ENCODE measurements around the gene PELI1.
A peak's percentile ranks its signal among the peaks of the same experiment; 100 is the strongest.

The PELI1 gene

GRCh38 chr2:64145714-64146113 is 1.5 kb upstream of the PELI1 start:
- Histone ChIP-seq H3K27me3 (no peaks in the 10 kb centered on the region), H3K4me1 (peaks cover 0 to 23% (median 0%) of the 10 kb centered on the region in 4 donors), H3K27ac (no peak overlapping the region), H3K4me3 (no peak overlapping the region), H3K36me3 (no peaks in the 10 kb centered on the region), H3K9me3 (no peaks in the 10 kb centered on the region)
- no peak for DNase-seq
- no peak for TF ChIP-seq CTCF (IDR thresholded peaks at IDR 0.05)
- intact Hi-C loops (cut with DNase I; ENCODE audit: low total_unique reads): loop anchor here (10.0 kb wide), 2 partner anchors 59 to 169 kb away; no protein-coding TSS in a partner anchor

DNA sequence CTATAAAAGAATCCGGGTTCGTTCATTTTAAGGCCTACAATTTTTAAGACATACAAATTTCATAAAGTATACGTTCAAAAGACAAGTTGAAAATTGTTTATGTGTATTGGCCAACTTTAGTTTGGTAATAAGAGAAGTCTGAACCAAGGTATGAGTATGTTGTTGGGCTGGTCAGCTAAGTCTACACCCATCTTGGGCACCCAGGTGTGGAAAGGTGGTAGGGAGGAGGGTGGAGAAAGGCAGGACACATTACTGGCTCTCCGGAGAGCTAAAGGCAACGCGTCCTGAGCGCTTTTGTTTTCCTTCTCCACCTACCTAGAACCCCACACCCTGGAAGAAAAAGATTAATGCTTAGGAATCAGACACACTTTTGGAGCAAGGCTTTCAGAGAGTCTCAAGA is 899 bp upstream of the PELI1 start:
- Histone ChIP-seq H3K4me1 (peaks cover 0 to 23% (median 2%) of the 10 kb centered on the region in 4 donors), H3K36me3 (no peaks in the 10 kb centered on the region), H3K9me3 (no peaks in the 10 kb centered on the region), H3K27ac (no peak overlapping the region), H3K27me3 (no peaks in the 10 kb centered on the region), H3K4me3 (no peak overlapping the region)
- no peak for TF ChIP-seq CTCF (IDR thresholded peaks at IDR 0.05)
- intact Hi-C loops (cut with DNase I; ENCODE audit: low total_unique reads): loop anchor here (10.0 kb wide), 2 partner anchors 60 to 170 kb away; no protein-coding TSS in a partner anchor
- DNase-seq: no peak

DNA sequence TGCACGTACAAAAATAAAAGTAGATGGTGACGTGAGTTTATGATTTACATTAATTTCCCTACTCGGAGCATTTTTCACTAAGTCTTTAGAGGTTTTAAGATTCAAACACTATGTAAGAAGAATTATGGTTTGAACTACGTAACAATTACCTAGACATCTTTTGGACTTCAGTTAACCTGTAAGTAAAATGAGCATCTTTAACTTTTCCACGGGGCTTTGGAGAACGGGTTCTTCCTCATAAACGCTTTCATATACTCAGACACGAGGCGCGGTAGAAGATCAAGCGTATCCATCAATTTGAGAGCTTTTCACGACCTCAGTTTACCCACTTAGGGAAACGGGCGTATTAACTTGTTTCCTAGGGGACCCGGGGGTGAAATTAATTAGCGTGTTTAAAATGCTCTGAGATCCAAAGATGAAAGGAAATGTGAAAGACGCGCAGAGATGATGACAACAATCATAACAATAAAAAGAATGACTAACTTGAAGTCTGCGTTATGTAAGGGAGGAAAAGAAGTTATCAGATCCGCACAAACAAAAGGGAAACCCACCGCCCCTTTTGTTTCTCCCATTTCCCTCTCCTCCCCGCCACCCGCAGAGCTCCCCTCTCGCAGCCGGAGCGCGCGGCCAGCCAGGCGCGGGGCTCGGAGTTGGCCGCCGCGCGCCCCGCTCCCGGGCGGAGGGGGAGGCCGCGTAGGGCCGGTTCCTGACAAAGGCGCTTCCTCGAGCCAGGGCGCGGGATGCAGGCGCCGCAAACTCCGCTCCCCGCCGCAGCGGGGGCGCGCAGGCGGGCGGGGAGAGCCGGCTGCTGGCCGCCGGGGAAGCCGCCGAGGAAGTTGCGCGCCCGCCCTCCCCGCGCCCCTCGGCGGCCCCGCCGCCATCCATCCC is 807 bp downstream of the PELI1 start:
- Histone ChIP-seq H3K27ac (peak overlapping the region; percentile 94 to 97), H3K27me3 (no peaks in the 10 kb centered on the region), H3K4me3 (peak overlapping the region; percentile 81 to 83), H3K36me3 (no peaks in the 10 kb centered on the region), H3K9me3 (no peaks in the 10 kb centered on the region), H3K4me1 (peaks cover 0 to 36% (median 14%) of the 10 kb centered on the region in 4 donors)
- TF ChIP-seq CTCF (IDR thresholded peaks at IDR 0.05): no peak
- intact Hi-C loops (cut with DNase I; ENCODE audit: low total_unique reads): loop anchor here (5.0 to 10.0 kb wide), 3 partner anchors 61 to 171 kb away; partner anchors contain the start of gene VPS54
- no peak for DNase-seq

- Histone ChIP-seq H3K27ac (peak overlapping the region; percentile 94 to 97), H3K4me1 (peaks cover 0 to 42% (median 19%) of the 10 kb centered on the region in 4 donors), H3K4me3 (peak overlapping the region; percentile 81 to 83), H3K27me3 (no peaks in the 10 kb centered on the region), H3K36me3 (no peaks in the 10 kb centered on the region), H3K9me3 (no peaks in the 10 kb centered on the region)
- TF ChIP-seq CTCF (IDR thresholded peaks at IDR 0.05): no peak
- DNase-seq: no peak
- intact Hi-C loops (cut with DNase I; ENCODE audit: low total_unique reads): loop anchor here (5.0 to 10.0 kb wide), 3 partner anchors 62 to 172 kb away; partner anchors contain the start of gene VPS54
These were observed 1.5 kb downstream of the PELI1 start for GRCh38 chr2:64142741-64143168.

DNA sequence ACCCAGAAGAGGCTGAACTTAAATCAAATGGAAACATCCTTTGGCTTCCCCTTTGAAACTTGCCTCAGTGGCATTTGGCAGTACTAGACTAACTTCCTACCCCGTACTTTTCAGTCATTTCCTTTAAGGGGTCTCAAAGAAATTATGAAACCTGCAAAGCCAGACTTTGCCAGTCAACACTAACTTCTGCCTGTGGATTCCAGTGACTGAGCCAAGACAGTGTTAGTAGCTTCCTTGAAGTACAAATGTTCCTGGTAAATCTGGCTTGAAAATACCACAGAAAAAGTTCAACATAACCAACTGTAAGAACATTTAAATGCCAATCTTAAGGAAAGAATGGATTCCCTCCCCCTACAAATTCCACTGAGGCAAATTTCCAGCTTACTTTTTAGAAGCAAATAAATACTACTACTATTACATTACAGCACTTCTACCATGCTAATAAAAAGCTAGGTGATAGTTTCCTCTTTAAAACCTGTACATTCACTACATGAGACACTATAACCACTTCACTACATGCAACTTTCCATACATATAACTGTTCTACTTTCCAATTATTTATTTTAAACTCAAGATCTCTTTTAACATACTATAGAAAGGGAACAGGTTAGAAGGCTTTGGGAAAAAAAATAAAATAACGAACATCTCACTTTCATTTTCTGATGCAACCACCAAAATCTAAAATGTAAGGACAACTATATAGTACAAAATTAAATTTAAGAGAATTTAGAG is 2.4 kb downstream of the PELI1 start:
- Histone ChIP-seq H3K36me3 (no peaks in the 10 kb centered on the region), H3K27me3 (no peaks in the 10 kb centered on the region), H3K4me3 (peak overlapping the region; percentile 81 to 83), H3K27ac (peak overlapping the region; percentile 94 to 97), H3K9me3 (no peaks in the 10 kb centered on the region), H3K4me1 (peaks cover 0 to 52% (median 23%) of the 10 kb centered on the region in 4 donors)
- intact Hi-C loops (cut with DNase I; ENCODE audit: low total_unique reads): loop anchor here (5.0 to 10.0 kb wide), 3 partner anchors 63 to 173 kb away; partner anchors contain the start of gene VPS54
- no peak for DNase-seq
- no peak for TF ChIP-seq CTCF (IDR thresholded peaks at IDR 0.05)

Measured in tibial artery (tissue), 4 donors.